Activated CD8-positive, alpha-beta memory T cell treated with anti-CD3 and anti-CD28 coated beads for 4 hours (primary cell): Measurements from ENCODE around the gene LLCFC1.

Source experiments
- DNase-seq, 2 donors: peaks; one replicate each; pipeline ENCODE4 v3.0.0-alpha.2; 2020; ENCODE audit warnings: low read depth in 2 of 2

Gene LLCFC1

DNA sequence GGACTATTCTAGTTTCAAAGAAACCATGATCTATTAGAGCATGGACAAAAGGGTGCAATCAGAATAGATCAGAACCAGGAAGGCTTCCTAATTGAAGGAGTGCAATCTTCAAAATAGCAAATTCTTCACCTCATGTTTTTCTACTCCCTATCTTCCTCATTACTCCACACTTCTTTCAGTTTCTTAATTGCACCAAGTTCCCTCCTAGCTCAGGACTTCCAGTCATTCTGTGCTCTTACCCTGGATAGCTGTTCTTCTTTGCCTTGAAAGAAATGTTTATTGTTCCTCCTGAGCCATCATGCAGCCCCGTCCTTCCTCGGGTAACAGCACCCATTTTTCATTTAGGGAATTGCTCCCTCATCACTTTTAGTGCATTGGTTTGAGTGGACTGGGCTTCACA lies 28.8 kb upstream of the LLCFC1 start:
- no peak for DNase-seq

GRCh38 chr7:142913051-142913450 lies 26.2 kb upstream of the LLCFC1 start:
- no peak for DNase-seq

- DNase-seq, result no peak
These were observed 25.7 kb upstream of the LLCFC1 start for GRCh38 chr7:142913566-142913965.

GRCh38 chr7:142914121-142914520 lies 25.2 kb upstream of the LLCFC1 start:
- no peak for DNase-seq

- DNase-seq, result no peak
These were observed 24.0 kb upstream of the LLCFC1 start for GRCh38 chr7:142915315-142915714.

DNA sequence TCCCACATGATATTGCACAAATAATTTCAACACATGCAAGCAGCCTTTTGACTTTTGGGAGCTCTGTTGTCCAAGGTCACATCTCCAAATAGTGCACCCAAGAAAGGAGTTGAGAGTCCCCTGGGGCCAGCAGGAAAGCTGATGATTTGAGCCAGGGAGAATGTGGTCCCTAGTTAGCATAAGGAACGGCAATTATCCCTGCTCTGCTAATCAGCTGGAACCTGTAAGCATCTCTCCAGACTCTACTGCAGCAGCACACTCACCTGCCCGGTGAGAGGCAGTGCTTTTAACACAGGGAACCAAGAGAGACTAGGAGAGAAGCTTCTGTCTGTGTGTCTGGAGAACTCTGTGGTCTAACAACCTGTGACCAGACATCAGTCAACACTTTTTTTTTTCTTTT lies 22.8 kb upstream of the LLCFC1 start:
- no peak for DNase-seq

GRCh38 chr7:142917447-142917846 lies 21.8 kb upstream of the LLCFC1 start:
- no peak for DNase-seq

- no peak for DNase-seq
These were observed 20.4 kb upstream of the LLCFC1 start for GRCh38 chr7:142918901-142919300.

DNA sequence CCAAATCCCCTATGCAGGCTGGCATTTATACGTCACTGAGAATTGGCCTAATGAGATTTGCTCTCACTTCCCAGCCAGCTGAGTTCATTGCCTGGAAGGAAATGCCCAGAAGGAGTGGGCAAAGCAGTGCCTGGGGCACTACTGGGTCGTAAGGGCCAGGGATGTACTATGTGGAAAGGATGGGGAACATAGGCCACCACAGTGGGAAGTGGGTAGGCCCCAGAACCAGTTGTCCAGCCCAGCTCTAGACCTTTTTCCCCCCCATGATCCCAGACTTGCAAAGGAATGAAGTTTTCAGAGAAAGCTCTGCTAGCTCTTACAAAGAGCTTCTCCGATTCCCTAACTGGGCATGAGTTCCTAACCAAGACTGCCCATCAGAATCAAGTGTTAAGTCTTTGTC lies 19.6 kb upstream of the LLCFC1 start:
- DNase-seq, result no peak

- DNase-seq, result no peak
These were observed 15.9 kb upstream of the LLCFC1 start for GRCh38 chr7:142923391-142923790.

GRCh38 chr7:142925413-142925812 lies 13.9 kb upstream of the LLCFC1 start:
- DNase-seq, result no peak

GRCh38 chr7:142927085-142927745 lies 12.1 kb upstream of the LLCFC1 start:
- no peak for DNase-seq

GRCh38 chr7:142927949-142928348 lies 11.3 kb upstream of the LLCFC1 start:
- no peak for DNase-seq

DNA sequence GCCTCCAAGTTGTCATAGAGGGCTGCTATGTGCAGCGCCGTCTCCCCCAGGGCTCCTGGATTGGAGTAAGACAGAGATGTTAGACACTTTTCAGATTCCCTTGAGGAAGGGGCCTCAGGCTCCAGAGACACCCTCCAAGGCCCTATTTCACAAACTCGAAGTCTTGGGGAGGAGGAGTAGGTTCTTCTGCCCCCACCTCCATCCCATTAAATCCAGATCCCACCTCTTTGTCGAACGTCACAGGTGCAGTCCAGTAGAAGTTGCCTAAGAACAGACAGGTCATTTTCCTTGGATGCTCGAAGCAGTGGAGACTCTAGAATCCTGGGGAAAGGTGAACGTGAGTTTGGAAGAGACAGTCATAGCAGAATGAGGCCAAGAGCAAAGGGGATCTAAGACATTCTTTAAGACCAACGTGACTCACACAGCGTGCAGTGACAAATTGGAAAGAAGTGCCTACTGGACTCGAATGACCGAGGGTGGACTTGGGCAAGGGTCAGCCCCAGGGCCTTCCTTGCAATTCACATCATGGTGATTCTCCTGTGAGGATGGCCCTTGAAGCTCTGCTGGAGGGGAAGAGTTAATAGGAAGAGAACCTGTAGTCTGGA lies 9.1 kb upstream of the LLCFC1 start:
- DNase-seq, result no peak

- no peak for DNase-seq
These were observed 6.7 kb upstream of the LLCFC1 start for GRCh38 chr7:142932386-142933091.

DNA sequence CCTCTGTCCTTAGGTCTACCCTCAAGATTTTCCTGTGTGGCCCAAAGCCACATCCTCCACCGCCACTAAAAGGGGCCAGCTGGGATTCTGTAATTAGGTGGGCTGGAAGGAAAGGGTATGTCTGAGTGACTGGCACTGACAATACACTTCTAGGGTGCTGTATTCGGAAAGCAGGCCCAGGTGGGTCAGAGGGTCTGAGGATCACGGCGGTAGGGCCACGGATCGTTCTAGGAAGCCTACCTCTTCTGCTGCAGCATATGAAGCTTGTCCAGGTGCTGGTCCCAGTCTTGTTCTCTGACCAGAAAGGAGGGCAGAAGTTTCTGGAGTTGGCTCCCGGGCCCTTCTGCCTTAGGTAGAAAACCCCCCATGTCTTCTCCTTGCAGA lies 6.2 kb upstream of the LLCFC1 start:
- no peak for DNase-seq

DNA sequence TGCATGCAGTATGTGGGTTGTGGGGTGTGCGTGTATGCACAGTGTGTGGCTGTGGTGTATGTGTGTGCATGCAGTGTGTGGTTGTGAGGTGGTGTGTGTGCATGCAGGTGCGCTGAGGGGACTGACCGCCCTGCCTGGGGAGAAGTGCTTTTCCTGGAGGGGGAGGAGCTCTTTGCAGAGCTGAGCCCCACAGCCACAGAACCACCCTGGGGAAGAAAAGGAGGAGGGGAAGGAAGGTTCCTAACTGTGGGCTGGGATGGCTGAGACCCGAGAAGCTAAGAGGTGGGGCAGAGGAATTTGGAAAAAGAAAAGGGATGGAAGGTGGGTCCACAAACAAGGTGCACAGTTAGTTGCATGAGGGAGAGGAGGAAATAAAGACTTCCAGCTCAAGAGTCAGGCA lies 5.7 kb upstream of the LLCFC1 start, which contains the start of gene TRPV5:
TRPV5 (minus strand) TSS at position 123 of the 400 bp plus-strand sequence. CDS start 287 bp downstream, outside the sequence.
- DNase-seq, result no peak

DNA sequence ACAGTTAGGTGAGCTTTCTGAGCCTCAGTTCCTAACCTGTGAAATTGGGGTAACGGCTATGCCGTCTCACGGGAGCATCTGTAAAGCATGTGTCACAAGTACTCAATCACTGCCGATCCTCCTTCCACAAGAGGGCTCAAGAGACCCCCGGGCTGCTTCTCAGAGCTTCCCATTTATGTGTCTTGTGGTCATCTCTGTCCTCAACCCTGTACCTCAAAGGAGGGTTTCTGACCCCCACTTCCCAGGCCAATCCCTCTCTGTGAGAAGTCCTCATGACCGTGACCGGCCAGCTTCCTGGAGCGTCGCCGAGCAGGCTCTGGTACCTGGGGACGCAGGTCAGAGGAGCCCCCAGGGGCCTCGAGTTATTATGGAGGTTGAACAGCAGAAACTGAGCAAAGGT lies 5.2 kb upstream of the LLCFC1 start:
- no peak for DNase-seq

DNA sequence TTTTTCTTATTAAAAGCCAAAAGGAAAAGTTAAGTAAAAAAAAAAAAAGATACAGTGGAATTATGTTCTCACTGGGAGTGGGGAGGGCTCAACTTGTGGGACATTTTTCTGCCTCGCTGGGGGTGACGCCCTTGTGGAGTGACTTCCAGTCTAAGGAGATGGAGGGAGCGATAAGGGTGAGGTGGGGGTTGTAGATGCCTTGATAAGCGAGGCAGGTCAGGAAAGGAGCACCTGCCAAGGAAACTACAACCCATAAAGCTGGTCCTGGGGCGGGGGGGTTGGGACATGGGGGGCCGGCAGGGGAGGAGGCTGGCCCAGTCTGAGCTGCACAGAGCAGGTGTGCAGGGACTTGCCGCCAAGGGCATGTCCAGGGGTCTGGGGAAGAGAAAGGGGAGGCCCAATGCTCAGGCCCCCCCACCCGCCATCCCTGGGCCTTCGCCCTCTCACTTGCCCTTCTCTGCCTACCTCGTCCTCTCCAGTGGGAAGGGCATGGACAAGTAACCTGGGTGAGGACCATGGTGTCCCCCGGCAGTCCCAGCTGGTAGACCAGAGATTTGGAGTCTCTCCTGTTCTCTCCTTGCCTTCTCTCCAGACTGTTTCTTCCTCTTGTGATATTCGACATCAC lies 3.2 kb upstream of the LLCFC1 start:
- no peak for DNase-seq

DNA sequence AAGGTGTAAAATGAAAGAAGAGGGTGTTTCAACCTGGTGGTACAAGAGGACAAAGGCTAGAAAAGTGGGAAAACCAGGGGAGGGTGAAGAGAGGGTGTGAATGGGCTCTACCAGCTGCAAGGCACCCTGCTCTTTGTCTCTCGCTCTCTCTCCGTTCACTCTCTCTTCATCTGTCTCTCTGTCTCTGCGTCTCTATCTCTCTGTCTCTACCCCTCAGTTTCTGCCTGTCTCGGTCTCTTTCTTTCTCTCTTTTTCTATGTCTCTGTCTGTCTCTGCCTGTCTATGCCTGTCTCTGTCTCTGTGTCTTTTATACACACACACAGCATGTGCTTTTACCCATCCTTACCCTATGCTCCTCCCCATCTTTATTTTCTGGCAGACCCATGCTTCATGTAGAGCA lies 673 bp upstream of the LLCFC1 start:
- DNase-seq, result no peak

GRCh38 chr7:142940966-142941535 lies 1.8 kb downstream of the LLCFC1 start:
- no peak for DNase-seq

DNA sequence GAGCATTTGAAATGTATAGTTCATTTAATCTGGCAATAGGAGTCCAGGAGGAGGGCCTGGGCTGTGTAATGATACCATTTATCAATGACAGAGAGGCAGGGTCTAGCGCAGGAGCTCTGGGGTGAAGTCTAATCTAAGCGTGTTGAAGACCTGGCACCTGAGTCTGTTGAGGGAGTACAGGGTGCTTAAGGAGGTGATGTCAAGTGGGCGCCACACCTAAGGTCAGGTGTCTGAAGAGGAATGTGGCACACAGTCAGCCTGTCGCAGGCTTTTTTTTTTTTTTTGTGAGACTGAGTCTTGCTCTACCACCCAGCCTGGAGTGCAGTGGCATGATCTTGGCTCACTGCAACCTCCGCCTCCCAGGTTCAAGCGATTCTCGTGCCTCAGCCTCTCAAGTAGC lies 2.3 kb downstream of the LLCFC1 start:
- DNase-seq, result no peak
